ELR (cell line): Measurements from ENCODE around the gene SLC38A4.
A peak's percentile ranks its signal among the peaks of the same experiment; 100 is the strongest.
"Not testable (repeated sequence)": the region's sequence is repeated elsewhere in the genome, so short reads cannot be mapped to it uniquely, and the experiment has no call there.

Experiments
- DNase-seq: peaks from one replicate; pipeline ENCODE4 v3.0.0-alpha.2; 2015; ENCODE audit warnings: low read depth

SLC38A4 gene, protein sequence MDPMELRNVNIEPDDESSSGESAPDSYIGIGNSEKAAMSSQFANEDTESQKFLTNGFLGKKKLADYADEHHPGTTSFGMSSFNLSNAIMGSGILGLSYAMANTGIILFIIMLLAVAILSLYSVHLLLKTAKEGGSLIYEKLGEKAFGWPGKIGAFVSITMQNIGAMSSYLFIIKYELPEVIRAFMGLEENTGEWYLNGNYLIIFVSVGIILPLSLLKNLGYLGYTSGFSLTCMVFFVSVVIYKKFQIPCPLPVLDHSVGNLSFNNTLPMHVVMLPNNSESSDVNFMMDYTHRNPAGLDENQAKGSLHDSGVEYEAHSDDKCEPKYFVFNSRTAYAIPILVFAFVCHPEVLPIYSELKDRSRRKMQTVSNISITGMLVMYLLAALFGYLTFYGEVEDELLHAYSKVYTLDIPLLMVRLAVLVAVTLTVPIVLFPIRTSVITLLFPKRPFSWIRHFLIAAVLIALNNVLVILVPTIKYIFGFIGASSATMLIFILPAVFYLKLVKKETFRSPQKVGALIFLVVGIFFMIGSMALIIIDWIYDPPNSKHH

DNA sequence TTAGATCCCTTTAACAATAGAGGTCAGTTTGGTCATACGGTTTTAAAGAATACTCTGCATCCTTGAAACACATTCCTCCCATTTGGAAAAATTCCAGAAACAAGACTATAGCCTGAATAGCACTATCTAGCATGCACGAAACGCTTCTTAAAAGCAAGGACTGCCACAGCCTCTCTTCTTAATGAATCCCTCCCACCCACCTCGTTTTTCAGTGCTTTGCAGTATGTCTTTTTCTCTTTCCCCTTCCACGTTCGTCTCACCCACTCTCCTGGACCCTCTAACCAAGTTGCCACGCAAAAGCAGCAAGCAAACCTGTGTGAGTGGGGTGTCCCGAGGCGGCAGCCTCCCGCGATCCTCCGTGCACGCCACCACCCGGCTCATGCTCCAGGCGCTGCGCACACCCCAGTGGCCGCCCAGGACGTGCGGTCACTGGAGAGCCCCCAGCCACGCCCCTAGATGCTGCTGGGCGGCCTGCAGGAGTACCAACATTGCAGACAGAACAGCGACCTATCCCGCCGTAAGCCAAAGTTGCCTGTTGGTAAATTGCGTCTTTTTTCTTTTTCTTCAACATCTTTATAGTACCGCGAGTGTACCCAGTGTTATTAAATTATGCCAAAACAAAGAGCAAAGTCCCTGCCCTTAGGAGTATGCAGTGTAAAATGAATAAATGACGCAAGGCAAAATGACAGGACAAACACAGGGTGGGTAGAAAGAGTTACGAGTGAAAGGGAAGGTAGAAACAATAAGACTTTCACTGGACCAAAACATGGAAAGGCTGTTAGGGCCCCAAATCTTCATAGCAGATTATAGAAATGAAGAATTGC lies at the start of gene SLC38A4:
TSS of gene SLC38A4 (minus strand) at position 407 of the 824 bp plus-strand sequence. CDS start 32,926 bp downstream, outside the sequence.
- peak; percentile 69 for DNase-seq

DNA sequence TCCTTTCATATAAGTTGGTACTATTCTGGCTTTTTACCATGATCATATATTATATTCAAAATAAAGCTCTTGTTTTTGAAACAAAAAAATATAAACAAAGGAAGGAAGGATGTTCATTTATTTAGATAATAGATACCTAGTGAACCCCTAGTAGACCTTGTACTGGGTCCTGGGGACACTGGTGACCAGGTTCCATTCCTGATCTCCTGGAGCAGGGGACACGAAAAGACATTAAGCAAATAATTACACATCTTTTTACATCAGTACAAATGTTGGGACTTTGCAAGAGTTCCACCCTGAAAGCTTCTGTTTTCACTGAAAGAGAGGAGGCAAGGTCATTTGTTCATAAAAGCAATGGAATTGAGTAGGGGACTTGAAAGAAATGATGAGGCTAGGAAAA lies 49.3 kb upstream of the SLC38A4 start:
- DNase-seq = no peak

DNA sequence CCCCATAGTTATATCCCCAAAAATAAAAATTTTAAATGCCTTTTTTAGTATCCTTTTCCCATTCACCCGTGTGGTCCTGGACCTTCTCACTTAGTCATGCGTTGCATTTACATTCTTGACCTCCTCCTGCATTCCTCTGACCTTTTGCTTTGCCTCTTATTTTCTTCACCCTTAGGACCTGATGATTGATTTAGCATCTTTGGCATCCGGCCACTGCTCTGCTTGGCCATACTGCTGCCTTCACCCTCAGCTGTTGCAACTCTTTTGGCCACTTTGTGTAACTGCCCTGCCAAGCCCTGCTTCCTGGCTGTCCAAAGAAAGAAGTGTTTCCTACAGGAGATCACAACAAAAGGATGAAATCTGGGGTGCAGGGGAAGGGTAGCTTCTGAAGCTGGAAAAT lies 48.8 kb upstream of the SLC38A4 start:
- DNase-seq = peak; percentile 32

DNA sequence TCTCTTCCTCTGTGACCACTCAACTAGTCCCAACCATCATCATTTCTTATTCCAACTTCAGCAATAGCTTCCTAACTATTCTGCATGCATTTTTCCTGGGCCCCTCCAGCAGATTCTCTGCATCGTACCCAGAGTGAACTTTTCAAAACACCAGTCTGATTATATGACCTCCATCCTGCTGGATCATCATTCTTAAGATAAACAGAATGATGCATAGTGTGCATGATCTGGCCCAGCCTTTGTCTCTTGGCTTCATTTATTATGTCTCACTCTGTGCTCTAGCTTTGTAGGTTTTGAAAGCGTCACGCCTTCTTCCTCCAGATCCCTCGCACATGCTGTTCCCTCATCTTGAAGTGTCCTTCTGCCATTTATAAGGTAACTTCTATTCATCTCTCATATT lies 46.3 kb upstream of the SLC38A4 start:
- peak; percentile 11 for DNase-seq

DNA sequence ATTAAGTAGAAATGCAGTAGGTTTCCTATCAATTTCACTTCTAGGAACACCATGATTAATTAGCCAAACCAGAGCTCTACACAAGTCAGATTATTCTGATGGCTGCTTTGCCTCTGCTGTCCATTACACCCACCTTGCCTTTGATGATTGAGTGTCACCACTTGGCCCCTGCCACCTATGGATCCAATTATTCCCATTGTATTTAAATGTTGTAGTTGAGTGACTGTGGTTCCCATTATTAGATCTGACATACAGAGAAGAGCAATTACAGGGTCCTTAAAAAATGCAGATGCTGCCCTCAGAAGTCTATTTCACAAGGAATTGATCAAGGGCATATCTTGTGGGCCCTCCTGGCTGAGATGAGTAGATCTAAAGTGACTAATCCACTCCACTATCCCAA lies 39.5 kb upstream of the SLC38A4 start:
- DNase-seq = no peak

DNA sequence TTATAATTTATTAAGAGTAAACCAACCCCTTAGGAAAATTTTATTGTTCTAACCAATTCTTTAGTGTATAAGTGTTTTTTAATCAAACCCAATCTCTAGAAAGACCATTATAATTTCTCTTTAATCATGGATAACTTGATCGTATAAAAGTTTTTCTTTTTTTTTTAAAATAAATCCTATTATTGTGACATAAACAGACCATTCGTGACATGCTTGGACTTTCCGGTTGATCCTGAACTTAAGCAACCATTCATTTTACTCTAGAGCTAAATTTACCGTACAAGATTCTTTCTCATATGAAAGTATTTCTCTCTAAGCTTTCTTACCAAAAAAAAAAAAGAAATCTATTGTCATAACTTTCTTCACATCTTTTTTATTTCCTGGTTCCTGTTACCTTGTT lies 32.6 kb upstream of the SLC38A4 start:
- DNase-seq = peak; percentile 39

DNA sequence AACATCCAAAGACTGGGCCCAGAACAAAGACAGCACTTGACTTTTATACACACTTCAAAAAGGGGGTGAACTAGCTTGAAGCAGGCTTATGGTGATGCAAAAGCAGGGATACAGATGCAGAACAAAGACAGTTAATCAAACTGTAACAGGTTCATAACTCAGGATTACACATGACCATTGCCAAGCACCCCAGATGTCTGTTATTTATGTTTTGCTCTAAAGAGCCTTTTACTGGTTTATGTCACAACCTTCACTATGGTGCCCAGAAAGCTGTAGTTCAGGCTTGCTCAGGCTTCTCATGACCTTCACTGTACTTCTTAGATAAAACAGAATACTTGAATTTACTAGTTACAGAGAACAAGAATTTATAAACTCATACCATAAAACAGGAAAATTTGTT lies 31.7 kb upstream of the SLC38A4 start:
- no peak for DNase-seq

DNA sequence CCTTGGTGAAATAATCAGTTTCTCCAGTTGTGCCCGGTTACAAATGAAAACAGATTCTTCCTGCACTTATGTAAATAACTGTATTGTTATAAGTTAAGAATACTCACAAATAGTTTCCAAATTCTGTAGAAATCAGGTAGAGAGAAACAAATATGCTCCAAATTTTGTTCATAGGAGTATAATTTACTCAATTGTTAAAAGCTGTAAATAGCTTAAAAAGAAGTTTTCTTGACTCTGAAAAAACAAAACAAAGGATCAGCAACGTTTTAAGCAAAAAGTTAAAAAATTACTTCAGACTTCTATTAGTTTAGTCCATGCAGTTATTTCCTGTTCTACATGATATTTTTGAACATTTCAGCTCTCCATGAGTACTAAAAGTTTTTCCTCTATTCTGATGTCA lies 30.0 kb upstream of the SLC38A4 start:
- DNase-seq = no peak

DNA sequence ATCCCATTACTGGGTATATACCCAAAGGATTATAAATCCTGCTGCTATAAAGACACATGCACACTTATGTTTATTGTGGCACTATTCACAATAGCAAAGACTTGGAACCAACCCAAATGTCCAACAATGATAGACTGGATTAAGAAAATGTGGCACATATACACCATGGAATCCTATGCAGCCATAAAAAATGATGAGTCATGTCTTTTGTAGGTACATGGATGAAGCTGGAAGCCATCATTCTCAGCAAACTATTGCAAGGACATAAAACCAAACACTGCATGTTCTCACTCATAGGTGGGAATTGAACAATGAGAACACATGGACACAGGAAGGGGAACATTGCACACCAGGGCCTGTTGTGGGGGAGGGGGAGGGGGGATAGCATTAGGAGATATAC lies 28.4 kb upstream of the SLC38A4 start:
- DNase-seq = not testable (repeated sequence)

DNA sequence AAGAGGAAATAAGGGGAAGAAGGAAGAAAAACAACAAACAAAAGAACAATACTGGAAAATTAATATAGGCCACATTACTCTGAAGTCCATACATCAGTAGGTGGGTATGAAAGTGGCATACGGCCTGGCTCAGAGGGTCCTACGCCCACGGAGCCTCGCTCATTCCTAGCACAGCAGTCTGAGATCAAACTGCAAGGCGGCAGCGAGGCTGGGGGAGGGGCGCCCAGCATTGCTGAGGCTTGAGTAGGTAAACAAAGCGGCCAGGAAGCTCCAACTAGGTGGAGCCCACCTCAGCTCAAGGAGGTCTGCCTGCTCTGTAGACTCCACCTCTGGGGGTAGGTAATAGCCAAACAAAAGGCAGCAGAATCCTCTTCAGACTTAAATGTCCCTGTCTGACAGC lies 23.0 kb upstream of the SLC38A4 start:
- DNase-seq = not testable (repeated sequence)

DNA sequence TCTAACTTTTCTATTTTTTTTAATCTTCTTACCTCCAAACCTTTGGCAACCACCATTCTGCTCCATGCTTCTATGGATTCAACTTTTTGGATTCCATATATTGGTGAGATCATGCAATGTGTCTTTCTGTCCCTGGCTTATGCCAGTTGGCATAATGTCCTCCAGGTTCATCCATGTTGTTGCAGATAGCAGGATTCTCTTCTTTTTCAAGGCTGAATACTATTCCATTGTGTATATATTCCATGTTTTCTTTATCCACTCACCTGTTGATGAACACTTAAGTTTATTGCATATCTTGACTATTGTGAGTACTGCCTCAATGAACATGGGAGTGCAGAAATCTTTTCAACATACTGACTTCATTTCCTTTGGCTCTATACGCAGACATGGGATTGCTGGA lies 21.2 kb upstream of the SLC38A4 start:
- DNase-seq = no peak

DNA sequence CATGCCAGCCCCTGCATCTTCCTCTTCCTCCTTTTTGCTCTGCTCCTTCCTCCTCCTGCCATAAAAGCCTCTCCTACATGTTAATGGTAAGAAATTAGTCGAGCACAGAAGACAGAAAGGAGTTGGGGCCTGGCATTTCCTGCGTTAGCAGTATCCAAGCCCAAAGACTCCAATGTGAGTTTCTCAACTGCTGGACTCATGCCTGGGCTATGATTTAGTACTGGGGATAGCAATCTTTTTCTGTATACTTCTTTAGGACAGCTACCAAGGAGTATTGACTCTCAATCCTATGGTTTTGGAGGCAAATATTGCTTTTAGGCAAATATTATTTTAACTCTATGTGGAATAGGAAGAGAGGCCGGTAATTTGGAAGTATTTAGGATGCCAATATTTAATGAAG lies 18.0 kb upstream of the SLC38A4 start:
- no peak for DNase-seq

DNA sequence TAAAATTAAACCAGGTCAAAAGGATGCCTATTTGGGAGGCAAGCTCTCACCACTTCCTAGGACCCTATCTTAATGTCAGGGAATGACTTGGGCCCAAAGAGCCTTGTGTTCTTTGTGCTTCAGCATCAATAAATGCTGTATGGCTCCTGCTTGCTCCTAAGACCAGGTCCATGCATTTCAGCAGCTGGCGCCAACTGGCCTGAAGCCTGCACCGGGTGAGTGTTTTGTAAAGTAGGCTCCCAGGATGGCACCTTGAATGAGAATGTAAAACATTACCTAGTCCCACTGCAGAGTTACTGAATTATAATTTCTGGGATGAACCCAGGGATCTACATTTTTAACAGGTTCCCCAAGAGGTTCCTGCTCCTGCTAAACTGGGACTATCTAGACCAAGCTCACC lies 16.1 kb upstream of the SLC38A4 start:
- no peak for DNase-seq

DNA sequence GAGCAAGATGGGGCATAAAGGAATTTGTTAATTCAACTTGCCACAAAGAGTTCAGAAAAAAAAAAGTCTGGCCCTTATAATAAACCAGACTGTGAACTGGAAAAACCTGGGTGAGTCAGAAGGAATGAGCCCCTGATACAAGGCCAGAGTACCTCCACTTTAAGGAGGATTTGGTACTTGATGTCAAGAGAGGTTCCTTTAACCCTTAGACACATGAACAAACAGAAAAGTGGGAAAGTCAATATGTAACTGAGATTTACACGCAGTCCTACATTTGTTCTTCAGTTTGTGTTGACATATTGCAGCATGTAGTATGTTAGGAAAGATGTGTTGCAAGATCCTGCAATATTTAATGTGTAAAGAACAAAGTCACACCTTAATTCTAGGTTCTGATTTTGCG lies 14.2 kb upstream of the SLC38A4 start:
- peak; percentile 18 for DNase-seq

DNA sequence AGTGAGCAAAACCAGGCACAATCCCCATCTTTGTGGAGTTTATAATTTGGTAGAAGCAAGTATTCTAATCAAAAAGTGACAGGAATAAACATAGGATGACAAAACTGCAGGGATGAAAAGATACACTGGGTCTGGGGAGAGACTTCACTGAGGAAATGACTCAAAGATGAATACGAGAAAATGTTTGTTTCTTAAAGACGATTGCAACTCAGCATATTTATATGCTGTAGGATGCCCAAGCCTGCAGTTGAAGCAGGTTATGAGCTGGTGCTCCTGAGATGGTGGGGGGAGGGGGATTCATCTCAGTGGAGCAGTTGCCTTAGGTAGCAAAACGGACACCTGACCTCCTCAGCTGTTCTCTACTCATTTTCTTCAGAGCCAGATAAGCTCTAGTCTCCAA lies 13.4 kb upstream of the SLC38A4 start:
- DNase-seq = peak; percentile 62

DNA sequence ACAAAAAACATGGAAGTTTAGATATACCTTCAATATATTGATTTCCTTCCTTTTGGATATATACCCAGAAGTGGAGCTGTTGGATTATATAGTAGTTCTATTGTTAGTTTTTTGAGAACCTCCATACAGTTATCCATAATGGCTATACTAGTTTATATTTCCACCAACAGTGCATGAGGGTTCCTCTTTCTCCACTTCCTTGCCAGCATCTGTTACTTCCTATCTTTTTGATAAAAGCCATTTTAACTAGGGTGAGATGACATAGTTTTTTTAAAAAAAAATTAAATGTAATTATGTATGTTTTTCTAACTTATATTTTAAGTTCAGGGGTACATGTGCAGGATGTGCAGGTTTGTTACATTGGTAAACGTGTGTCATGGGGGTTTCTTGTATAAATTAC lies 10.0 kb upstream of the SLC38A4 start:
- no peak for DNase-seq

DNA sequence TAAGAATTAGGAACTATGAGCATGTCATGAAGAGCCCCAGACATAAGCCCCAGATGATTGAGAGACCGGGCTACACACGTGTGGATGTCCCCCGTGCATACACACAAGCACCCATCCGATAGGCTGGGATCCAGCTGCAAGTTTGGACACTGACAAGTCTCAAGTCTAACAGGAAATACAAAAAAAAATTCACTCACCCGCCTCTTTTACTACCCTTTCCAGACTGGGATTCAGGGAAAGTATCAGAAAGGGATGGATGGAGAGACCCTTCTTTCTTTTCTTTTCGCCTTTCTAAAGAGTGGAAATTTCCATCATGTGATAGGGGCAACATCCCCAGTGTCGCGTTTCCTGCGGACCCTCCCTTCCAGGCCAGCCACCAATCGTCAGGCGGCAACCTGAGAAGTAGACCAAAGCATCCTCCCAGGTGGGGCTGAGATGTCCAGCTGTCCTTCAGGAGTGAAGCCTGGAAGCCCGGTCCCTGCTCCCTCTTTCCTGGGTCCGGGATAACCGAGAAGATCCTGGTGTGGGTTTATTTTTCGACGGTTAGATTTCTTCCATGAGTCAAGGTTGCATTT lies 6.4 kb upstream of the SLC38A4 start:
- DNase-seq = no peak

DNA sequence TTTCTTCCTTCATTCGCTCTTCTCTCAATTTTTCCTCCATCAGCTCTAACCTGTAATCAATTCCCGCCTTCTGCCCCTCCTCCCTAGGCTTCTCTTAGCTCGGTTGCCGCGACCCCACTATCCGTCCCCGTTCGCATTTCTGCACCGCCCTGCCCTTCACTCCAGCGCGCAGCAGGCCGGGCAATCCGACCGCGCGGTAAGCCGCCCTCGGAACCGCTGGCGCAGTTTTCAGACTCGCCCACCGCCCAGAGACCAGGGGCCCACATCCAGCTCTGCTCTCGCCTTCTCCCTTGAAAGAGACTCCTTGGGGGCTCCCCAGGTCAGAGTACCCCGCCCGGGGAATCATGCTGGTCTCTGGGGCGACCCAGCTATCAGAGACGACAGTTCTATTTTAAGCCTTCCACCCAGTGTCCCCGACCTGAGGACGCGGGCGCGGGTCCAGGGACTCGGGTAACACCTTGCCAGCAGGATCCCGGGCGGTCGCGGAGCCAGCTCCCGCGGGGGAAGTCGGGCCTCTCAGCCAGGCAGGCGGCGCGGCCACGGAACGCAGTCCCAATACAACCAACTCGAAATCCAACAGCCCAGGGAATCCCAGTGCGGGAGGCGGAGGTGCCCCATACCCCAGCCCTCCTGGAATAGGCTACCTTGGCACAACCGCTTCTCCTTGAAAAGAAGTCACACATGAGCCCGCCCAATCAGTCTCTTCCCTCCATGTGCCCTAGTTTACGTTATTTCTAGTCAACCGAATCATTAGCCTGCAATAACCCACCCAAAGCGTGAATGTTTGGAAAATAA lies 5.7 kb upstream of the SLC38A4 start:
- peak; percentile 24 for DNase-seq

DNA sequence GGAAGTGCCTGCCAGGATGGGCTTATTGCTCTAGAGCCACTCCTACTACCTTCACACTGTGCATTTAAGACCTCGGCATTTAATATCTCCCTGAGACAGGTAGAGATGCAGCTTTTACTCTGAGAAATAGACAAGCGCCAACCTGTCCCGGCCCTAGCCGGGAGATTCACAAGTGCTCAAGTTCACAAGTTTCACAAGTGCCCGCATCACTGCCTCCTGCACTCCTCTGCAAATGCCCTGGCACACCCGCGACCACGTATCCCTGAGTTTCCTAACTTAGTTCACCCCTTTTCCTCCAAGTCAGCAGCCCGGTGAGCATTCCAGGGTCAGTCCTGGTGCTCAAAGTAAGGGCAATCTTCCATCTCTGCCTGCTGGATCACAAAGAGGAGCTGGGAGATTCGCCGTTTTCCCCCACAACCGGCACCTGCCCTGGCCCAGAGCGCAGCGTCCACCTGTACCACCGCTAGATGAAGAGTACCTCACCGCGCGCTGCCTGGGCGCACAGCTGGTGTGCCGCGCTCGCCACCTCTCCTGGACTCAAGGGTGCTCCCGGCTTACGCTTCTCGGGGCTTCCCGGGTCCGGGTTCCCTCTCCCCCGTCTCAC lies 5.0 kb upstream of the SLC38A4 start:
- DNase-seq = no peak

DNA sequence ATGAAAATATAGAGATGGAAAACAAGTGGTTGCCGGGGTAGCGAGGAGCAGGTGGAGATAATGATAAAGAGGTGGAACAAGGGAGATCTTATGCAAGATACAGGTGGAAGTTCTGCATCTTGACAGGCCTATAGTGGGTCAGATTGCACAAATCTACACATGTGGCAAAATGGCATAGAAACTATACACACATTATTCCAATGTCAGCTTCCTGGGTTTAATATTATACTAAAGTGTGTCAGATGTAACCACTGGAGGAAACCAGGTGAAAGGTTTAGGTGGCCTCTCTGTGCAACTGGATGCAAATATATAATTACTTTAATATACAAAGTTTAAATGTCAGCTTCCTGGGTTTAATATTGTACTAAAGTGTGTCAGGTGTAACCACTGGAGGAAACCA lies 1.1 kb downstream of the SLC38A4 start:
- DNase-seq = no peak

DNA sequence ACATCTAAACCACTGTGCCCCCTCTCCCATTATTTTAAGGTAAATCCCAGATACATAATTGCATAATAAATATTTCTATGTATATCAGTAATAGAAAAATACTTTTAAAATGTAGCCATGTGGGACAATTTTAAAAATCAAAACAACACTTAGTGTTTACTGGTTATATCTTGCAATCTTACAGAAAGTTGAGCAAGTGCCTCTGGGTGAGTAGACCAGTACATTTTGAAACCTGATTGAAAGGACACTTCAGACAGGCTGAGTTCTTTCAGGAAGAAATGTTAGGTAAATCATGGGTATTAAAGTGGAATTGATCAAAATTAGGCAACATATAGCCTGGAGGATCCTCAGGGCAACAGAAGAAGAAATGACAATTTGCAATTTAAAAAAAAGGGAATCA lies 7.2 kb downstream of the SLC38A4 start:
- no peak for DNase-seq
